NCI-H446 treated with DMSO at 0.1 percent for 48 hours (cell line): ENCODE data around the gene C22orf39.

ENCODE experiments used
- DNase-seq: peaks from one replicate; lab custom pipeline; 2025; lab: John Stamatoyannopoulos, UW

Gene C22orf39

GRCh38 chr22:19398652-19399051, 48.9 kb downstream of the C22orf39 start:
- DNase-seq: no peak

- peak; percentile 23 for DNase-seq
Measured at GRCh38 chr22:19398206-19398605, 49.3 kb downstream of the C22orf39 start.

GRCh38 chr22:19397734-19398104, 49.8 kb downstream of the C22orf39 start:
- DNase-seq: no peak

- DNase-seq: peak; percentile 21
Measured at GRCh38 chr22:19396934-19397733, 50.4 kb downstream of the C22orf39 start.

GRCh38 chr22:19396561-19396933, 51.0 kb downstream of the C22orf39 start:
- DNase-seq: no peak

- DNase-seq: no peak
Measured at GRCh38 chr22:19395276-19395675, 52.2 kb downstream of the C22orf39 start.

- DNase-seq: no peak
Measured at GRCh38 chr22:19394274-19395050, 53.0 kb downstream of the C22orf39 start.

- no peak for DNase-seq
Measured at GRCh38 chr22:19393704-19394103, 53.8 kb downstream of the C22orf39 start.
